ENCODE data around the gene PARL. TPM values are rescaled to one million over a fixed set of nuclear protein-coding genes. Genes with fewer than 3 reads are reported as not detected.

Gene PARL
- total and polyA plus RNA-seq, 2 donors (not counting 3 experiments of a cell fraction or from before 2014, with no cell fraction given), result 38.8 to 48.1 TPM

DNA sequence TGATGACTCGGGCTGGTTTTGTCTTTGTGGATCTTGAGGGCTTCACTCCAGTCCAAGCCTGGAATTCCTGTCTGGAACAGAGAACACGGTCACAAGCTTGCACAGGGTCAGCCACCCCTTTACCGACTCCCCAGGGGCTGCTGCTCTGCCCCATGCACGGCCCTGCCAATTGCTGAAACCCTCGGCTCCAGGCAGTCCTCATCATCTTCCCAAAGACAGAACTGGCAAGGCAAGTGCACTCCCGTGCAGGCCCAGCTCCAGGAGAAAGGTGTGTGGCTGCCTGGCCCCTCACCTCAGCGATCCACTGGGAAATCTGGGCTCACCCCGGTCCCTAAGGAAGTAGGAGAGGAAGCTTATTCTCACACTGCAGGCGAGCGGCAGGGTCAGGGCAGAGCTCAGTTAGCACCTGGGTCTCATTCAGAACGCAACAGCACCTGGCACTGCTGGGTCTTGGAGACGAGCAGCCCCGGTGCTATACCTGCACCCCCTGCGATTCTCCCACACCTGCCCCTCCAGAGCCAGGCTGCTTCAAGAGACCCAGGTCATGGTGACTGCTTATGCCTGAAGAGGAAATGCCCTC, 66.5 kb downstream of the PARL start:
- H3K79me2 ChIP-seq (ENCODE audit: control insufficient read depth, insufficient read depth, low read length), result no peaks in the 10 kb centered on the region
- dilution Hi-C loops (cut with MboI; ENCODE audit: extremely low pct_ligation_motif_present, low sequenced_read_pairs) (no loop called here), intact Hi-C loops (cut with micrococcal nuclease) (no loop called here)
- no peaks in the 10 kb centered on the region for H3K4me1 ChIP-seq (ENCODE audit: control insufficient read depth, extremely low read depth, insufficient read depth, low read length)
- H4K20me1 ChIP-seq (replicated peaks; ENCODE audit: control insufficient read depth, extremely low read depth, insufficient read depth, low read length), result no peaks in the 10 kb centered on the region
- H3K9ac ChIP-seq (replicated peaks; ENCODE audit: extremely low read depth, insufficient read depth, low read length), result no peak overlapping the region
- no TSS peak for BruUV-seq (replicated peaks)
- POLR2A ChIA-PET, result no interaction called here
- no peak overlapping the region for H2AFZ ChIP-seq (ENCODE audit: low read depth, low read length)
- no peak overlapping the region for H3K4me3 ChIP-seq (replicated peaks in 1 of 3; ENCODE audit: insufficient read depth in 1 of 3, low read depth in 1 of 3, low read length in 3 of 3)
- TF ChIP-seq JUN (IDR thresholded peaks at IDR 0.05; ENCODE audit: borderline replicate concordance, insufficient read depth, insufficient read length, low read depth), result no peak
- TF ChIP-seq, protein P1, sequence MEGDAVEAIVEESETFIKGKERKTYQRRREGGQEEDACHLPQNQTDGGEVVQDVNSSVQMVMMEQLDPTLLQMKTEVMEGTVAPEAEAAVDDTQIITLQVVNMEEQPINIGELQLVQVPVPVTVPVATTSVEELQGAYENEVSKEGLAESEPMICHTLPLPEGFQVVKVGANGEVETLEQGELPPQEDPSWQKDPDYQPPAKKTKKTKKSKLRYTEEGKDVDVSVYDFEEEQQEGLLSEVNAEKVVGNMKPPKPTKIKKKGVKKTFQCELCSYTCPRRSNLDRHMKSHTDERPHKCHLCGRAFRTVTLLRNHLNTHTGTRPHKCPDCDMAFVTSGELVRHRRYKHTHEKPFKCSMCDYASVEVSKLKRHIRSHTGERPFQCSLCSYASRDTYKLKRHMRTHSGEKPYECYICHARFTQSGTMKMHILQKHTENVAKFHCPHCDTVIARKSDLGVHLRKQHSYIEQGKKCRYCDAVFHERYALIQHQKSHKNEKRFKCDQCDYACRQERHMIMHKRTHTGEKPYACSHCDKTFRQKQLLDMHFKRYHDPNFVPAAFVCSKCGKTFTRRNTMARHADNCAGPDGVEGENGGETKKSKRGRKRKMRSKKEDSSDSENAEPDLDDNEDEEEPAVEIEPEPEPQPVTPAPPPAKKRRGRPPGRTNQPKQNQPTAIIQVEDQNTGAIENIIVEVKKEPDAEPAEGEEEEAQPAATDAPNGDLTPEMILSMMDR (IDR thresholded peaks at IDR 0.05; ENCODE audit: extremely low read depth in 1 of 2, insufficient read depth in 1 of 2, low read depth in 1 of 2, low read length in 2 of 2), result no peak
- TF ChIP-seq GATA2 (IDR thresholded peaks at IDR 0.05; ENCODE audit: insufficient read depth, insufficient read length, low read depth, low read length), result no peak
- no peak for TF ChIP-seq POLR2AphosphoS5 (IDR thresholded peaks at IDR 0.05; ENCODE audit: insufficient read depth, low read depth, low read length)
- TF ChIP-seq MYC (IDR thresholded peaks at IDR 0.05; ENCODE audit: low read depth, low read length), result no peak
- H3K36me3 ChIP-seq (ENCODE audit: control insufficient read depth in 2 of 2, extremely low read depth in 1 of 2, insufficient read depth in 2 of 2, low read length in 2 of 2), result peaks cover 0 to 2% of the 10 kb centered on the region in 2 experiments
- no peaks in the 10 kb centered on the region for H3K9me3 ChIP-seq (replicated peaks; ENCODE audit: control insufficient read depth, insufficient read depth, low read length)
- H3K27ac ChIP-seq (ENCODE audit: insufficient read depth, low read depth, low read length), result no peak overlapping the region
- no peak overlapping the region for H3K4me2 ChIP-seq (ENCODE audit: insufficient read depth, low read length)
- no peaks in the 10 kb centered on the region for H3K9me1 ChIP-seq (replicated peaks; ENCODE audit: control insufficient read depth, extremely low read depth, insufficient read depth, low read length)
- no peaks in the 10 kb centered on the region for H3K27me3 ChIP-seq (ENCODE audit: control insufficient read depth in 2 of 2, insufficient read depth in 2 of 2, low read length in 2 of 2)
- CTCF ChIA-PET, result no interaction called here
- FAIRE-seq (no peak), DNase-seq (ENCODE audit: low read depth, low spot score) (no peak)

DNA sequence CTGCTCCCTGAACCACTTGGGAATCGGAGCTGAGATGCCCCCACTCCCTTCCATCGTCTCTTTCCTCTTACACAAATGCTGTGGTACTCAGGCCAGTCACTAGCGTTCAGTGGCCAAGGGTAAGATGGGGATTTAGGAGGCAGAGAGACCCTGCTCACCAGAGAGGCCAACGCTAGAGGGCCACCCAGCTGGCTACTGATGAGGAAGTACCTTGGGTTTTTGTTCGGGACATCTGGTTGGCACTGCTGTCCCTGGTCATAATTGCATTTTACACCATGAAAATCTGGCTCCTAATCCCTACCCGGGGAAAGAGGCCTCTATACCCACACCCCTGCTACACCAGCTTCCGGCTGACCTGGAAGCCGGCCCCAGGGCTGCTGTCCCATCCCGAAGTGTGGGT, 67.0 kb downstream of the PARL start:
- no peak overlapping the region for H2AFZ ChIP-seq (ENCODE audit: low read depth, low read length)
- no peaks in the 10 kb centered on the region for H3K4me1 ChIP-seq (ENCODE audit: control insufficient read depth, extremely low read depth, insufficient read depth, low read length)
- no TSS peak for BruUV-seq (replicated peaks)
- H3K4me2 ChIP-seq (ENCODE audit: insufficient read depth, low read length), result no peak overlapping the region
- CTCF ChIA-PET, result no interaction called here
- no peaks in the 10 kb centered on the region for H3K79me2 ChIP-seq (ENCODE audit: control insufficient read depth, insufficient read depth, low read length)
- no peak for DNase-seq (ENCODE audit: low read depth, low spot score)
- no peaks in the 10 kb centered on the region for H3K9me1 ChIP-seq (replicated peaks; ENCODE audit: control insufficient read depth, extremely low read depth, insufficient read depth, low read length)
- peaks cover 2 to 3% of the 10 kb centered on the region in 2 experiments for H3K36me3 ChIP-seq (ENCODE audit: control insufficient read depth in 2 of 2, extremely low read depth in 1 of 2, insufficient read depth in 2 of 2, low read length in 2 of 2)
- dilution Hi-C loops (cut with MboI; ENCODE audit: extremely low pct_ligation_motif_present, low sequenced_read_pairs), result no loop called here
- POLR2A ChIA-PET, result no interaction called here
- no peak for TF ChIP-seq EZH2 (IDR thresholded peaks at IDR 0.05; ENCODE audit: borderline replicate concordance, low read depth, low read length, severe bottlenecking)
- TF ChIP-seq POLR2AphosphoS5 (IDR thresholded peaks at IDR 0.05; ENCODE audit: insufficient read depth, low read depth, low read length), result no peak
- no peak for TF ChIP-seq GATA2 (IDR thresholded peaks at IDR 0.05; ENCODE audit: insufficient read depth, insufficient read length, low read depth, low read length)
- no peak for TF ChIP-seq JUN (IDR thresholded peaks at IDR 0.05; ENCODE audit: borderline replicate concordance, insufficient read depth, insufficient read length, low read depth)
- TF ChIP-seq, protein P2, sequence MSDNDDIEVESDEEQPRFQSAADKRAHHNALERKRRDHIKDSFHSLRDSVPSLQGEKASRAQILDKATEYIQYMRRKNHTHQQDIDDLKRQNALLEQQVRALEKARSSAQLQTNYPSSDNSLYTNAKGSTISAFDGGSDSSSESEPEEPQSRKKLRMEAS (IDR thresholded peaks at IDR 0.05; ENCODE audit: insufficient read depth, insufficient read length), result no peak
- TF ChIP-seq POLR2A (IDR thresholded peaks at IDR 0.05; ENCODE audit: low read depth, low read length), result no peak
- TF ChIP-seq MYC (IDR thresholded peaks at IDR 0.05; ENCODE audit: low read depth, low read length), result no peak
- TF ChIP-seq, protein P1 (IDR thresholded peaks at IDR 0.05; ENCODE audit: extremely low read depth in 1 of 2, insufficient read depth in 1 of 2, low read depth in 1 of 2, low read length in 2 of 2), result no peak
- TF ChIP-seq FOS (IDR thresholded peaks at IDR 0.05; ENCODE audit: borderline replicate concordance, insufficient read depth, low read length), result no peak
- no peaks in the 10 kb centered on the region for H3K27me3 ChIP-seq (ENCODE audit: control insufficient read depth in 2 of 2, insufficient read depth in 2 of 2, low read length in 2 of 2)
- H3K27ac ChIP-seq (ENCODE audit: insufficient read depth, low read depth, low read length), result no peak overlapping the region
- no peaks in the 10 kb centered on the region for H4K20me1 ChIP-seq (replicated peaks; ENCODE audit: control insufficient read depth, extremely low read depth, insufficient read depth, low read length)
- intact Hi-C loops (cut with micrococcal nuclease), result no loop called here
- FAIRE-seq, result no peak
- H3K4me3 ChIP-seq (replicated peaks in 1 of 3; ENCODE audit: insufficient read depth in 1 of 3, low read depth in 1 of 3, low read length in 3 of 3), result no peak overlapping the region
- no peak overlapping the region for H3K9ac ChIP-seq (replicated peaks; ENCODE audit: extremely low read depth, insufficient read depth, low read length)
- no peaks in the 10 kb centered on the region for H3K9me3 ChIP-seq (replicated peaks; ENCODE audit: control insufficient read depth, insufficient read depth, low read length)

Data from endothelial cell of umbilical vein (primary cell).